GM12891 (cell line): ENCODE results near the gene LGR5.

Source experiments
- POLR2A ChIP-seq: IDR thresholded peaks from 2 replicates; pipeline ENCODE4 v1.6.1; 2011; ENCODE audit warnings: low read depth, low read length, control low read depth
- SPI1 ChIP-seq: IDR thresholded peaks from 2 replicates; pipeline ENCODE4 v1.6.1; 2011; ENCODE audit warnings: low read depth, low read length, control low read depth

DNA sequence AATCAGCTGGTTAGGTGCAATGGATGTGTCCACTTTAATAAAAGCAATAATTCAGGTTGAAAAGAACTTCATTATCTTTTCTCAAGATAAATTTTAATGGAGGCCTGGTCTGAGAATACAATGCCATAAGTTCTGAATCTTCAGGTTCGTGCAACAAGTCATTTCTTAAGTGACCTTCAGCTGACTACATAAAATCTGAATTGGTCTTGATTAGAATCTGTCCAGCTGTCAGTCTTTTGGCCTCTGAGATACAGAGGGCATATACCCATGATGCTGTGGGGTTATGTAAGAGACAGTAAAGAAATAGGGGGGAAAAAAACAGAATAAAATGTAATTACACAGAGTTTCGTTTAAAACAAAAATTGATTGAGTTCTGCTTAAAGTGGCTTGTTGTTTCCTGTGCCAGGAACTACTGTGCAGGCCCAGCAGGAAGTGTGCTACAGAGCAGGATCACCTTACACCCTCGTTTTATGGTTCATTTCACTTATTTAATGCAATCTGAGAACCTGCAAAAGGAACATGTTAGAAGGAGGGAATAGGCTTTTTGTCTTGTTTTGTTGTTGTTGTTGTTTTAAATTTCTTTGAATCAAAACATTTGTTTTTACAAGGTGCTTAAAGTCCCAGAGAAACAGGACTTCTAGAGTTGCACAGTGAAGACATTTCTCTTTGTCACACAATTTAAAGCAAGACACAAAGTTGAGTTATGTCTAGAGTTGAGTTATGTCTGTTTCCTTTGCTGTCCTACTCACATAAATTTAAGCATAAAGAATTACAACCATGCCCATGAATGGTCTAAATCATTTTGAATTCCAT lies 64.2 kb downstream of the LGR5 start:
- TF ChIP-seq POLR2A (no peak), SPI1 (no peak)
